Nephron (organoid): Measurements from ENCODE around the gene MRRF.
A peak's percentile ranks its signal among the peaks of the same experiment; 100 is the strongest.

ENCODE experiments used
- H3K27ac Mint-ChIP-seq, 3 experiments: 2 replicates each; pipeline ENCODE4 v1.8.0; 2020; ENCODE audit warnings: mixed read lengths in 3 of 3, mild to moderate bottlenecking in 2 of 3, moderate library complexity in 1 of 3
- H3K27me3 Mint-ChIP-seq: 2 replicates; pipeline ENCODE4 v1.8.0; 2021; ENCODE audit warnings: low read depth, mild to moderate bottlenecking, moderate library complexity, mixed read lengths
- H3K36me3 Mint-ChIP-seq: 2 replicates; pipeline ENCODE4 v1.8.0; 2020; ENCODE audit warnings: low read depth, mixed read lengths
- H3K4me1 Mint-ChIP-seq: 2 replicates; pipeline ENCODE4 v1.8.0; 2020; ENCODE audit warnings: mixed read lengths
- H3K4me3 Mint-ChIP-seq, 3 experiments: 2 replicates each; pipeline ENCODE4 v1.8.0; 2020; ENCODE audit warnings: mild to moderate bottlenecking in 3 of 3, mixed read lengths in 3 of 3, moderate library complexity in 2 of 3
- H3K9me3 Mint-ChIP-seq: 2 replicates; pipeline ENCODE4 v1.8.0; 2020; ENCODE audit warnings: mixed read lengths
- CTCF ChIP-seq, 3 experiments: fragments of 200-600 bp; sonication (generic); IDR thresholded peaks; one replicate each; pipeline ENCODE4 v1.5.0; 2021; ENCODE audit warnings: antibody characterized with exemption in 3 of 3; ENCODE audit not compliant: unreplicated experiment in 3 of 3

Gene MRRF

GRCh38 chr9:122262073-122262472 lies 2.6 kb upstream of the MRRF start:
- H3K4me1 Mint-ChIP-seq, result peaks cover 50% of the 10 kb centered on the region
- H3K9me3 Mint-ChIP-seq, result no peaks in the 10 kb centered on the region
- H3K27ac Mint-ChIP-seq, result peak overlapping the region; percentile 3 to 79 (median 39)
- peak overlapping the region; percentile 45 to 99 (median 77) for H3K4me3 Mint-ChIP-seq
- no peak for TF ChIP-seq CTCF (IDR thresholded peaks at IDR 0.05; ENCODE audit: unreplicated experiment in 3 of 3)
- peaks cover 36% of the 10 kb centered on the region for H3K36me3 Mint-ChIP-seq
- no peaks in the 10 kb centered on the region for H3K27me3 Mint-ChIP-seq

DNA sequence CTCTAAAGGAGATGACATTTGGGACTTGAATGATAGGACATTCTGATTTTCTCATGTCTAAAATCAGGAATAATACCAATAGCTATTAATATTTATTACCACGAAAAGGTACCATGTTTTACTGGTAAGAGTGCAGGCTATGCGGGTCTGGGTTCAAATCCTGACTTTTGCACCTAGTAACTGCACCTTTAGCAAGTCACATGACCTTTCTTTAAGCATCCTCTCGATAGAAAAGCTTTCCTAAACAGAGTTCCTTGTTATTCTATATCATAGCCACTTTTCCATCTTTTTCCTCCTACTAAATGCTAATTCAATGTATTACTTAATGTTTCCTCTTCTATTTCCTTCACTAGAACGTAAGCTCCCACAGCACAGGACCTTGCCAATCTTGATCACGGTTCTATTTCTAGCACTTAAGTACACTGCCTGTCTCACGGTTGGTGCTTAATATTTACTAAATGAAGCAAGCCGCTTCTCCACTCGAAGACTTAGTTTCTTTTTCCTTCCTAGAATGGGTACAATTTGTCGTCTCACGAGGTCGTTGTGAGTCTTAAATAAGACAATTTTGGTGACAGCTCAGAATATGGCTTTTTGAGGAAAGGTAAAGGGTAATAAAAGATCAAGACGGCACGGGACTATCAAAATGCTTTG lies 858 bp upstream of the MRRF start:
- Mint-ChIP-seq H3K9me3 (no peaks in the 10 kb centered on the region), H3K27ac (peak overlapping the region; percentile 92 to 96 (median 95)), H3K4me3 (peak overlapping the region; percentile 99), H3K36me3 (peaks cover 28% of the 10 kb centered on the region), H3K4me1 (peaks cover 50% of the 10 kb centered on the region), H3K27me3 (no peaks in the 10 kb centered on the region)
- TF ChIP-seq CTCF (IDR thresholded peaks at IDR 0.05; ENCODE audit: unreplicated experiment in 3 of 3), result no peak

DNA sequence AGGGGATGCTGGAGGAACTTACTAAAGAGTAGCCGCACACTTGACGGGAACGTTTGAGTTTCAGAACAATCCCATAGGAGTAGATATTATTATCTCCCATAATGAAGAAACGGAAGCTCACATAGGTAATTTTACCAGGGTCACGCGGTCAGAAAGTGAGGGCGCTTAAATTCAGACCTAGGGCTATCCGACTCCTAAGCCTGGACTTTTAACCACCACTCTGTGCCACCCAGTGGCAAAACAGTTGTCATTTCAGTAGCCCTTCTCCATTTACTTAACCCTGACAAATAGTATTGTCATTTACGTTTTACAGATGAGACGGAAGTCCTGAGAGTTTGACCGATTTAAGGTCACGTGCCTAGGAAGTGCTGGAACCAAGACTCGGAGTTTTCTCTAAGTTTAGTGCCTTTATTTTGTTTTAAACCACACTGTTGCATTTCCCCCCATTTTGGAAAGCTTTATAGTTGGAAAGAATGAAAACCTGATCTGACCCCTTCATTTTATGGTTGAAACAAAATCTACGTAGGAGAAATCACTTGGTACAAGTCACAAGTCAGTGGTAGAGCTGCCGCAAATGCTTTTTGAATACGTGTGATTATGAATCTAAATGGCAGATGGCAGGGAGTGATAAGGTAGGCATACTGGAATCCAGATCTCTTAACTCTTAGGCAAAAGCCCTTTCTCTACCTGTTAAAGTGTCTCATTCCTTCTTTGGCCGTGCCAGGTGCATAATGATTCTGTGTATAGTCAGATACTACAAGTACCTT lies 650 bp downstream of the MRRF start:
- Mint-ChIP-seq H3K27ac (peak overlapping the region; percentile 92 to 96 (median 95)), H3K4me1 (peaks cover 50% of the 10 kb centered on the region), H3K36me3 (peaks cover 18% of the 10 kb centered on the region), H3K4me3 (peak overlapping the region; percentile 99), H3K9me3 (no peaks in the 10 kb centered on the region), H3K27me3 (no peaks in the 10 kb centered on the region)
- TF ChIP-seq CTCF (IDR thresholded peaks at IDR 0.05; ENCODE audit: unreplicated experiment in 3 of 3), result no peak

- TF ChIP-seq CTCF (IDR thresholded peaks at IDR 0.05; ENCODE audit: unreplicated experiment in 3 of 3), result no peak
- H3K27me3 Mint-ChIP-seq, result no peaks in the 10 kb centered on the region
- H3K9me3 Mint-ChIP-seq, result no peaks in the 10 kb centered on the region
- H3K36me3 Mint-ChIP-seq, result peaks cover 22% of the 10 kb centered on the region
- no peak overlapping the region for H3K27ac Mint-ChIP-seq
- H3K4me1 Mint-ChIP-seq, result peaks cover 24% of the 10 kb centered on the region
- peak overlapping the region in 1 of 3 experiments; percentile 61 for H3K4me3 Mint-ChIP-seq
Observed at GRCh38 chr9:122268041-122268814, 3.5 kb downstream of the MRRF start.

DNA sequence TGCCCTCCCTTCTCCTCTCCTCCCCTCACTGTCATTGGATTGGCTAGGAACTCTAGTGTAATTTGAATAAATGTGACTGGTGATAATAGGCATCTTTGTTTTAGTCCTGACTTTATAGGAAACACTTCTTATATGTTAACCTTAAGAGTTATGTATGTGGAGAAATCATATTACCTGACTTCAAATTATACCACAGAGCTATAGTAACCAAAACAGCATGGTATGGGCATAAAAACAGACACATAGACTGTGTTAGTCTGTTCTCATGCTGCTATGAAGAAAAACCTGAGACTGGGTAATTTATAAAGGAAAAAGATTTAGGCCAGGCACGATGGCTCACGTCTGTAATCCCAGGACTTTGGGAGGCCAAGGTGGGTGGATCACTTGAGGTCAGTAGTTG lies 9.4 kb downstream of the MRRF start:
- TF ChIP-seq CTCF (IDR thresholded peaks at IDR 0.05; ENCODE audit: unreplicated experiment in 3 of 3), result no peak
- Mint-ChIP-seq H3K9me3 (peaks cover 22% of the 10 kb centered on the region), H3K27ac (no peak overlapping the region), H3K36me3 (peaks cover 74% of the 10 kb centered on the region), H3K27me3 (no peaks in the 10 kb centered on the region), H3K4me1 (no peaks in the 10 kb centered on the region), H3K4me3 (no peak overlapping the region)
